ENCODE data around the gene SMAD6. TPM values are rescaled to one million over a fixed set of nuclear protein-coding genes. Genes with fewer than 3 reads are reported as not detected.

SMAD6 gene
- total and polyA plus RNA-seq, 9 of the 15 experiments (the other 6 are each of a cell fraction or from before 2014, with no cell fraction given), result 0.10 to 15.5 (median 3.7) TPM

DNA sequence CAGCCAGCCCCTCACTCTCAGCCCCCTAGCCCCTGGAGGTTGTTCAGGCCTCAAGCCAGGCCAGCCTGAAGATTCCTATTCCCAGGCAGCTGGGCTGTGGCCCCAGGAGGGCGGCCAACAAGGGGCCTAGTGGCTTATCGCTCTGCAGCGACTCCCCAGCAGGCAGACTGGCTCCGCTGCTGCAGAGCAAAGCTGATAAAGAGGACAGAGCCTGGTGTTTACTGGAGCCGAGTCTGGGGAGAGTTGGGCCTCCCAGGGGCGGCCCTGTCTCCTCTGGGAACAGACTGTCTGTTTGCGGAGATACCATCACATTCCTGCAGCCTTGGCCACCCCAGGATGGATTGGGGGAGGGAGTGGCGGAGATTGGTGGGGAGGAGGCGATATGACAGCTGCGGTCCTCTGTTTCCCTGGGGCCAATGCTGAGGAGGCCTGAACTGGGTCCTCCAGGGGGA, 22.4 kb upstream of the SMAD6 start (continued):
- TF ChIP-seq ZBTB40 (IDR thresholded peaks at IDR 0.05), result no peak
- TF ChIP-seq ZBTB40 (CRISPR knock-in tag; IDR thresholded peaks at IDR 0.05), result no peak
- TF ChIP-seq XRCC4 (IDR thresholded peaks at IDR 0.05; ENCODE audit: extremely low read depth, insufficient read depth, insufficient read length), result no peak
- TF ChIP-seq ADNP (tag; IDR thresholded peaks at IDR 0.05), result no peak
- TF ChIP-seq SRF (CRISPR knock-in tag; IDR thresholded peaks at IDR 0.05), result 0 out of 4 replicates have a peak, but pooled peaks of 1 of the 2 experiments have one; percentile 50
- no peak for TF ChIP-seq MCM5 (IDR thresholded peaks at IDR 0.05; ENCODE audit: low read depth)
- TF ChIP-seq ILF3 (IDR thresholded peaks at IDR 0.05; ENCODE audit: borderline replicate concordance), result no peak
- TF ChIP-seq ZFX (CRISPR knock-in tag; IDR thresholded peaks at IDR 0.05), result peak; percentile 85
- TF ChIP-seq ZNF79 (CRISPR knock-in tag; IDR thresholded peaks at IDR 0.05; ENCODE audit: low read depth), result no peak
- no peak for TF ChIP-seq SIX5 (IDR thresholded peaks at IDR 0.05; ENCODE audit: borderline replicate concordance in 1 of 2, insufficient read depth in 1 of 2, low read depth in 1 of 2, low read length in 2 of 2)
- peak; percentile 77 for TF ChIP-seq TRIM28 (IDR thresholded peaks at IDR 0.05)
- TF ChIP-seq STAG1 (CRISPR knock-in tag; IDR thresholded peaks at IDR 0.05; ENCODE audit: borderline replicate concordance), result no peak
- TF ChIP-seq NCOR1 (IDR thresholded peaks at IDR 0.05), result peak; percentile 99
- TF ChIP-seq, protein P1, sequence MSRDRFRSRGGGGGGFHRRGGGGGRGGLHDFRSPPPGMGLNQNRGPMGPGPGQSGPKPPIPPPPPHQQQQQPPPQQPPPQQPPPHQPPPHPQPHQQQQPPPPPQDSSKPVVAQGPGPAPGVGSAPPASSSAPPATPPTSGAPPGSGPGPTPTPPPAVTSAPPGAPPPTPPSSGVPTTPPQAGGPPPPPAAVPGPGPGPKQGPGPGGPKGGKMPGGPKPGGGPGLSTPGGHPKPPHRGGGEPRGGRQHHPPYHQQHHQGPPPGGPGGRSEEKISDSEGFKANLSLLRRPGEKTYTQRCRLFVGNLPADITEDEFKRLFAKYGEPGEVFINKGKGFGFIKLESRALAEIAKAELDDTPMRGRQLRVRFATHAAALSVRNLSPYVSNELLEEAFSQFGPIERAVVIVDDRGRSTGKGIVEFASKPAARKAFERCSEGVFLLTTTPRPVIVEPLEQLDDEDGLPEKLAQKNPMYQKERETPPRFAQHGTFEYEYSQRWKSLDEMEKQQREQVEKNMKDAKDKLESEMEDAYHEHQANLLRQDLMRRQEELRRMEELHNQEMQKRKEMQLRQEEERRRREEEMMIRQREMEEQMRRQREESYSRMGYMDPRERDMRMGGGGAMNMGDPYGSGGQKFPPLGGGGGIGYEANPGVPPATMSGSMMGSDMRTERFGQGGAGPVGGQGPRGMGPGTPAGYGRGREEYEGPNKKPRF (IDR thresholded peaks at IDR 0.05; ENCODE audit: low read depth, low read length), result no peak
- TF ChIP-seq E2F3 (CRISPR knock-in tag; IDR thresholded peaks at IDR 0.05), result no peak
- 0 out of 2 replicates have a peak, but pooled peaks have one; percentile 21 for TF ChIP-seq CHD2 (IDR thresholded peaks at IDR 0.05; ENCODE audit: low read depth, low read length)
- no peak for TF ChIP-seq CSDE1 (IDR thresholded peaks at IDR 0.05)

All from K562 (cell line).